ENCODE measurements around the gene TBC1D17. TPM values are rescaled to one million over a fixed set of nuclear protein-coding genes. Genes with fewer than 3 reads are reported as not detected.

The TBC1D17 gene
- total and polyA plus RNA-seq, 2 of the 13 experiments (the other 11 are each of a cell fraction or from before 2014, with no cell fraction given): 9.7 to 16.9 TPM

DNA sequence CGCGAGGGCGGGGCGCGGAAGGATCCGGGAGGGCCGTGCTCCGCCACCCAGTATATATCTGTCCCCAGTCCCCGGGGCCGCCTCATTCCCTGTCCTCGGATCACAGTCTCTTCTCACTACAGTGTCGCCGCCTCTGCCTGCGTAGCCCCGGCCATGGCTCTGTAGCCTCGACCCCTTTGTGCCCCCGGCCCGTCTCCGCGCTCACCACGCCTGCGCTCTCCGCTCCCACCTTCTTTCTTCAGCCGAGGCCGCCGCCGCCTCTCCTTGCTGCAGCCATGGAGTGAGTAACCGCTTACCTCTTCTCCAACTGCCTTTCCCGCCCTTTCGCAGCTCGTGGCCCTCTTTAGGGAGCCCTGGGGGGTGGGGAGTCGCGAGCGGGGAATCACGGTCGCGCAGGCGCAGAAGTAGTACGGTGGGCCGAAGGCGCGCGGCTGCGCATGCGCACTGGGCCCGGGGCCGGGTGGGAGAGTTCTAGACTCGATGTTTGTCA lies 51.7 kb downstream of the TBC1D17 start, which contains the start of the genes ATF5 and NUP62 (continued):
- TF ChIP-seq U2AF1 (optimal IDR thresholded peaks at IDR 0.05; ENCODE audit: low read depth, low read length): no peak
- TF ChIP-seq, protein P1, sequence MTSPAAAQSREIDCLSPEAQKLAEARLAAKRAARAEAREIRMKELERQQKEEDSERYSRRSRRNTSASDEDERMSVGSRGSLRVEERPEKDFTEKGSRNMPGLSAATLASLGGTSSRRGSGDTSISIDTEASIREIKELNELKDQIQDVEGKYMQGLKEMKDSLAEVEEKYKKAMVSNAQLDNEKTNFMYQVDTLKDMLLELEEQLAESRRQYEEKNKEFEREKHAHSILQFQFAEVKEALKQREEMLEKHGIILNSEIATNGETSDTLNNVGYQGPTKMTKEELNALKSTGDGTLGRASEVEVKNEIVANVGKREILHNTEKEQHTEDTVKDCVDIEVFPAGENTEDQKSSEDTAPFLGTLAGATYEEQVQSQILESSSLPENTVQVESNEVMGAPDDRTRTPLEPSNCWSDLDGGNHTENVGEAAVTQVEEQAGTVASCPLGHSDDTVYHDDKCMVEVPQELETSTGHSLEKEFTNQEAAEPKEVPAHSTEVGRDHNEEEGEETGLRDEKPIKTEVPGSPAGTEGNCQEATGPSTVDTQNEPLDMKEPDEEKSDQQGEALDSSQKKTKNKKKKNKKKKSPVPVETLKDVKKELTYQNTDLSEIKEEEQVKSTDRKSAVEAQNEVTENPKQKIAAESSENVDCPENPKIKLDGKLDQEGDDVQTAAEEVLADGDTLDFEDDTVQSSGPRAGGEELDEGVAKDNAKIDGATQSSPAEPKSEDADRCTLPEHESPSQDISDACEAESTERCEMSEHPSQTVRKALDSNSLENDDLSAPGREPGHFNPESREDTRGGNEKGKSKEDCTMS (CRISPR knock-in tag; conservative IDR thresholded peaks at IDR 0.05): peak; percentile 56; the same call in 1 of the 2 replicates
- TF ChIP-seq NR2F2 (IDR thresholded peaks at IDR 0.05; ENCODE audit: borderline replicate concordance, low read depth): no peak
- peak; percentile 44; the same call in 1 of the 2 replicates for TF ChIP-seq ARID2 (CRISPR knock-in tag; IDR thresholded peaks at IDR 0.05; ENCODE audit: borderline replicate concordance)
- TF ChIP-seq ARNT (IDR thresholded peaks at IDR 0.05): no peak
- TF ChIP-seq, protein P2, sequence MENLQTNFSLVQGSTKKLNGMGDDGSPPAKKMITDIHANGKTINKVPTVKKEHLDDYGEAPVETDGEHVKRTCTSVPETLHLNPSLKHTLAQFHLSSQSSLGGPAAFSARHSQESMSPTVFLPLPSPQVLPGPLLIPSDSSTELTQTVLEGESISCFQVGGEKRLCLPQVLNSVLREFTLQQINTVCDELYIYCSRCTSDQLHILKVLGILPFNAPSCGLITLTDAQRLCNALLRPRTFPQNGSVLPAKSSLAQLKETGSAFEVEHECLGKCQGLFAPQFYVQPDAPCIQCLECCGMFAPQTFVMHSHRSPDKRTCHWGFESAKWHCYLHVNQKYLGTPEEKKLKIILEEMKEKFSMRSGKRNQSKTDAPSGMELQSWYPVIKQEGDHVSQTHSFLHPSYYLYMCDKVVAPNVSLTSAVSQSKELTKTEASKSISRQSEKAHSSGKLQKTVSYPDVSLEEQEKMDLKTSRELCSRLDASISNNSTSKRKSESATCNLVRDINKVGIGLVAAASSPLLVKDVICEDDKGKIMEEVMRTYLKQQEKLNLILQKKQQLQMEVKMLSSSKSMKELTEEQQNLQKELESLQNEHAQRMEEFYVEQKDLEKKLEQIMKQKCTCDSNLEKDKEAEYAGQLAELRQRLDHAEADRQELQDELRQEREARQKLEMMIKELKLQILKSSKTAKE (CRISPR knock-in tag; IDR thresholded peaks at IDR 0.05; ENCODE audit: borderline replicate concordance): no peak
- TF ChIP-seq ZNF7 (CRISPR knock-in tag; IDR thresholded peaks at IDR 0.05): no peak
- TF ChIP-seq MIER3 (CRISPR knock-in tag; IDR thresholded peaks at IDR 0.05; ENCODE audit: borderline replicate concordance): no peak
- TF ChIP-seq ISL2 (CRISPR knock-in tag; IDR thresholded peaks at IDR 0.05): peak; percentile 75
- TF ChIP-seq, protein P3, sequence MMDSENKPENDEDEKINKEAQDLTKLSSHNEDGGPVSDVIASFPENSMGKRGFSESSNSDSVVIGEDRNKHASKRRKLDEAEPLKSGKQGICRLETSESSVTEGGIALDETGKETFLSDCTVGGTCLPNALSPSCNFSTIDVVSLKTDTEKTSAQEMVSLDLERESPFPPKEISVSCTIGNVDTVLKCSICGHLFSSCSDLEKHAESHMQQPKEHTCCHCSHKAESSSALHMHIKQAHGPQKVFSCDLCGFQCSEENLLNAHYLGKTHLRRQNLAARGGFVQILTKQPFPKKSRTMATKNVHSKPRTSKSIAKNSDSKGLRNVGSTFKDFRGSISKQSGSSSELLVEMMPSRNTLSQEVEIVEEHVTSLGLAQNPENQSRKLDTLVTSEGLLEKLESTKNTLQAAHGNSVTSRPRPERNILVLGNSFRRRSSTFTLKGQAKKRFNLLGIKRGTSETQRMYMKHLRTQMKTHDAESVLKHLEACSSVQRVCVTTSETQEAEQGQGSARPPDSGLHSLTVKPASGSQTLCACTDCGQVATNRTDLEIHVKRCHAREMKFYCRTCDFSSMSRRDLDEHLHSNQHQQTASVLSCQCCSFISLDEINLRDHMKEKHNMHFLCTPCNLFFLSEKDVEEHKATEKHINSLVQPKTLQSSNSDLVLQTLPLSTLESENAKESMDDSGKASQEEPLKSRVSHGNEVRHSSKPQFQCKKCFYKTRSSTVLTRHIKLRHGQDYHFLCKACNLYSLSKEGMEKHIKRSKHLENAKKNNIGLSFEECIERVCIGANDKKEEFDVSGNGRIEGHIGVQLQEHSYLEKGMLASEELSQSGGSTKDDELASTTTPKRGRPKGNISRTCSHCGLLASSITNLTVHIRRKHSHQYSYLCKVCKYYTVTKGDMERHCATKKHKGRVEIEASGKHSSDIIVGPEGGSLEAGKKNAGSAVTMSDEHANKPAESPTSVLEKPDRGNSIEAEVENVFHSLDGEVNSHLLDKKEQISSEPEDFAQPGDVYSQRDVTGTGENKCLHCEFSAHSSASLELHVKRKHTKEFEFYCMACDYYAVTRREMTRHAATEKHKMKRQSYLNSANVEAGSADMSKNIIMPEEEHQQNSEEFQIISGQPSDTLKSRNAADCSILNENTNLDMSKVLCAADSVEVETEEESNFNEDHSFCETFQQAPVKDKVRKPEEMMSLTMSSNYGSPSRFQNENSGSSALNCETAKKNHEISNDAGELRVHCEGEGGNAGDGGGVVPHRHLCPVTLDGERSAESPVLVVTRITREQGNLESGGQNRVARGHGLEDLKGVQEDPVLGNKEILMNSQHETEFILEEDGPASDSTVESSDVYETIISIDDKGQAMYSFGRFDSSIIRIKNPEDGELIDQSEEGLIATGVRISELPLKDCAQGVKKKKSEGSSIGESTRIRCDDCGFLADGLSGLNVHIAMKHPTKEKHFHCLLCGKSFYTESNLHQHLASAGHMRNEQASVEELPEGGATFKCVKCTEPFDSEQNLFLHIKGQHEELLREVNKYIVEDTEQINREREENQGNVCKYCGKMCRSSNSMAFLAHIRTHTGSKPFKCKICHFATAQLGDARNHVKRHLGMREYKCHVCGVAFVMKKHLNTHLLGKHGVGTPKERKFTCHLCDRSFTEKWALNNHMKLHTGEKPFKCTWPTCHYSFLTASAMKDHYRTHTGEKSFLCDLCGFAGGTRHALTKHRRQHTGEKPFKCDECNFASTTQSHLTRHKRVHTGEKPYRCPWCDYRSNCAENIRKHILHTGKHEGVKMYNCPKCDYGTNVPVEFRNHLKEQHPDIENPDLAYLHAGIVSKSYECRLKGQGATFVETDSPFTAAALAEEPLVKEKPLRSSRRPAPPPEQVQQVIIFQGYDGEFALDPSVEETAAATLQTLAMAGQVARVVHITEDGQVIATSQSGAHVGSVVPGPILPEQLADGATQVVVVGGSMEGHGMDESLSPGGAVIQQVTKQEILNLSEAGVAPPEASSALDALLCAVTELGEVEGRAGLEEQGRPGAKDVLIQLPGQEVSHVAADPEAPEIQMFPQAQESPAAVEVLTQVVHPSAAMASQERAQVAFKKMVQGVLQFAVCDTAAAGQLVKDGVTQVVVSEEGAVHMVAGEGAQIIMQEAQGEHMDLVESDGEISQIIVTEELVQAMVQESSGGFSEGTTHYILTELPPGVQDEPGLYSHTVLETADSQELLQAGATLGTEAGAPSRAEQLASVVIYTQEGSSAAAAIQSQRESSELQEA (CRISPR knock-in tag; IDR thresholded peaks at IDR 0.05; ENCODE audit: not compliant biosample characterization): peak; percentile 79
- peak; percentile 95; the same call in 1 of the 2 replicates for TF ChIP-seq ZNF598 (CRISPR knock-in tag; IDR thresholded peaks at IDR 0.05; ENCODE audit: borderline replicate concordance)
- peak; percentile 39 for TF ChIP-seq ZNF292 (CRISPR knock-in tag; IDR thresholded peaks at IDR 0.05; ENCODE audit: borderline replicate concordance, low read depth)
- TF ChIP-seq ZNF761 (CRISPR knock-in tag; conservative IDR thresholded peaks at IDR 0.05): peak; percentile 75; the same call in 1 of the 2 replicates
- TF ChIP-seq ZNF772 (CRISPR knock-in tag; IDR thresholded peaks at IDR 0.05): peak; percentile 10; the same call in 1 of the 2 replicates
